ENCODE data around the gene NEGR1. TPM values are rescaled to one million over a fixed set of nuclear protein-coding genes. Genes with fewer than 3 reads are reported as not detected.

The NEGR1 gene
- total RNA-seq, 2 experiments from 2014 or later = not detected

DNA sequence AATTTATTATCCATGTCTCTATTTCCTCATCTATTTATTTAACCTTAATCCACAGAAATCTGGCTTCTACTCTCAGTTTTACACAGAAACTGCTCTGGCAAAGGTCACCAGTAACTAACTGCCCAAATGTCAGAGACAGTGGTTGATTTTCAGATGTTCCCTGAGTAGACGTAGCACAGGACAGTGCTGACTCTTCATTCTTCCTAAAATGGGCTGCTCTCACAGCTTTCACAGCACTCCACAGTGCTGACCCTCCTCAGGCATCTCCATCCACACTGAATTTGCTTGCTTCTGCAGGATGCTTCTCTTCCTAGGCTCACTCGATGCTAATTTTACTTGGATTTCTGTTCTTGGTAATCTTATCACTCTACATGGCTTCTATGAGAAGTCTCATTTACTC lies 693.3 kb downstream of the NEGR1 start:
- POLR2A ChIA-PET = no interaction called here
- Mint-ChIP-seq H3K9me3 (no peaks in the 10 kb centered on the region), H3K4me1 (no peaks in the 10 kb centered on the region), H3K27ac (no peak overlapping the region), H3K36me3 (ENCODE audit: low read depth) (no peaks in the 10 kb centered on the region), H3K27me3 (no peaks in the 10 kb centered on the region), H3K4me3 (no peak overlapping the region)
- CTCF ChIA-PET = no interaction called here
- no peak for DNase-seq

DNA sequence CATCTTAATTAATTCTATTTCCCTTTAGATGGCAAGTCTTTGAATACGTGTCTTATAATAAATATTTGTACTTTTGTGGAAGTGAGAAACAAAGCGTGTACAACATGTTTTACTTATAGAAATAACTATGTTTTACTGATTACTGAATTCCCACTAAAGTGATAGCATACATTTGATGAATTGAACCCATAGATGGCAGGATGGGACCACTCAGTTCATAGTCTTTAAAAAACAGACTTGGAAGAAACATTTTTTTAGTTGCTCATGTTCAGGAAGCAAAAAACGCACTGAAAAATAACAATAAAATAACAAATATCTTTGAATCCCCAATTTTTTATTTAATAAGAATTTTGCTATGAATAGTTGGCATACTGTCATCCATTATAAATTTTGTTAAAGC lies 694.4 kb downstream of the NEGR1 start:
- no peaks in the 10 kb centered on the region for H3K4me1 Mint-ChIP-seq

DNA sequence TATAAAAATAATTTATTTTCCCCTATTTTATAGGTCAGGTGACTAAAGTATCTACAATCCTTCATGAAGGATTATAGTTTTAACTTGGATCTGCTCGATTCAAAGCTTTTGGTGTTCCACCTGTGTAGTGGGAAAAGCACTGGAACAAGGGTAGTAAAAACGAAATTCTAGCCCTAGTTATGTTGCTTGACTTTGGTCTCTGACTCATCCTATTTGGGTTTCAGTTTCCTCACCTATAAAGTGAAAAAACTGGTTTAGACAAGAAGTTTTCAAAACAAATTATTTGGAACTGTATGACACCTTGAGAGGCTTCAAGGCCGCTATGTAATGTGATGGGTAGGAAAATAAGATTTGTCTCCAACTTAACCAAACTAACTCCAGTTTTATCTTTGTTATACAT lies 696.3 kb downstream of the NEGR1 start:
- H3K36me3 Mint-ChIP-seq (ENCODE audit: low read depth) = no peaks in the 10 kb centered on the region
- ChIA-PET POLR2A (no interaction called here), CTCF (no interaction called here)
- H3K4me3 Mint-ChIP-seq = no peak overlapping the region
- H3K9me3 Mint-ChIP-seq = no peaks in the 10 kb centered on the region
- H3K4me1 Mint-ChIP-seq = no peaks in the 10 kb centered on the region
- no peak for DNase-seq
- H3K27me3 Mint-ChIP-seq = no peaks in the 10 kb centered on the region
- no peak overlapping the region for H3K27ac Mint-ChIP-seq

More for the DNA sequence above, 694.4 kb downstream of the NEGR1 start:
- Mint-ChIP-seq H3K27me3 (no peaks in the 10 kb centered on the region), H3K4me3 (no peak overlapping the region), H3K27ac (no peak overlapping the region), H3K36me3 (ENCODE audit: low read depth) (no peaks in the 10 kb centered on the region), H3K9me3 (no peaks in the 10 kb centered on the region)
- CTCF ChIA-PET = no interaction called here
- DNase-seq = no peak
- POLR2A ChIA-PET = no interaction called here

DNA sequence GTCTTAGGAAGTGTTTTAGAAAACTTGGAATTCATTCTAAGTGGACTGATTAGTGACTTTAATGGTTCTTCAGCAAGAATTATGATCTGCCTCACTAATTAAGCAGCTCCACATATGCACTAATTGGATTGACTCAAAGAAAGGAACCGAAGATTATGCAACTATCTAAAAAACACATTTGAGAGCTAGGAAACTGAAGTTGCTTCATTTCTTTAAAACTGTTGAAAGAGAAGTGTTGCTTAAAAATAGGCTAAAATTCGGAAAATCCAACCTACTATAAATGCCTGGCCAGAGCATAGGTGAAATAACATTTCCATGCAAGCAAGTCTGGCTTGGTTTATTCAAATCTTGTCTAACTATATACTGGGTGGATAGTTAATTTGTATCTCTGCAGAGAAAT lies 698.6 kb downstream of the NEGR1 start:
- CTCF ChIA-PET = no interaction called here
- DNase-seq = no peak
- Mint-ChIP-seq H3K9me3 (no peaks in the 10 kb centered on the region), H3K4me3 (no peak overlapping the region), H3K4me1 (no peaks in the 10 kb centered on the region), H3K27me3 (no peaks in the 10 kb centered on the region), H3K36me3 (ENCODE audit: low read depth) (no peaks in the 10 kb centered on the region), H3K27ac (no peak overlapping the region)
- POLR2A ChIA-PET = no interaction called here

DNA sequence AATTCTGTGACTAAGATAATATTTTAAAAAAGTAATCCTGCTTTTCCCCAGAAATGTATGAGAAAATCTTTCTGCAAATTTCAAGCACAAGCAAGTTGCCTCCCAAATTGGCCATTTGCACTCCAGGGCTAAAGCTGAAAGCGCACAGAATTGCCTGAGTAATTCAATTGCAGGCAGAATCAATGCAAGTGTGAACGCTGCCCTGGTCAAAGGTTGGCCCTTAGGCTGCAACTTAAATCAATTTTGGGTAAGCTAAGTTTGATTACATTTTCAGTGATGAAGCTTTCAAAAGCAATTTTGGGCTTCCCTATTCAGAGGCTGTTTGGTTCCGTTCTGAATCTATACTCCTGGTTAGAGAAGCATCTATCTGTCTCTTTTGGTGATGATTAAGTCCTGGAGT lies 699.7 kb downstream of the NEGR1 start:
- Mint-ChIP-seq H3K4me3 (no peak overlapping the region), H3K4me1 (no peaks in the 10 kb centered on the region), H3K9me3 (no peaks in the 10 kb centered on the region), H3K27me3 (no peaks in the 10 kb centered on the region), H3K27ac (no peak overlapping the region), H3K36me3 (ENCODE audit: low read depth) (no peaks in the 10 kb centered on the region)
- ChIA-PET POLR2A (no interaction called here), CTCF (no interaction called here)
- no peak for DNase-seq

DNA sequence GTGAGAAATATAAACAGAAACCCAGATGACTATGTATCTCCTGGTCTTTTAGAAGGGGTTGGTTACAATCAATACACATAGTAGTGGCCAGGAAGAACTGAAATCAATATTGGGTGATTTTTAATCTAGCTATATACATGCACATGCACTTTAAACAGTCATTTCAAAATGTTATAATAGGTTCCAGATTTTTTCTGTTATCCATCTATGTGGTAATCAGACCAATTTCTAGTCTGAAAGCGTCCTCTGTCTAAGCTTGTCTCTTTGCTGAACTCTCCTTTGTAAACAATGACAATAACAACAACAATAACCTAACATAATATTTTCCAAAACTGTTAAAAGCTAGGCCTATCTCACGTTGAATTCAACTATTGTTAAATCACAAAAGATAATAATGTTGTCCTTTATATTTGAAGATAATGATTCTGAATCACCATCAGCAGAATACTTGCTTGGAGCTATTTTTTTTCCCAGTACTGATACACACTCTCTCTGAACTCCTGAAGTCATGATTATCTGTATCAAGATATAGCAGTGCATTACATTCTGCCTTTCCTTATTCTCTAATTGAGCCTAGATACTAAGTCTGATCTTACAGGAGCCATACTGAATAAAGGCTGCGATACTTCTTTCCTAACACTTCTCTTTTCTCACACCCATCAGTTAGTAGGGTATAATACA lies 704.7 kb downstream of the NEGR1 start:
- Mint-ChIP-seq H3K27me3 (no peaks in the 10 kb centered on the region), H3K36me3 (ENCODE audit: low read depth) (no peaks in the 10 kb centered on the region), H3K4me1 (no peaks in the 10 kb centered on the region), H3K27ac (no peak overlapping the region), H3K9me3 (peaks cover 8% of the 10 kb centered on the region), H3K4me3 (no peak overlapping the region)
- CTCF ChIA-PET = no interaction called here
- no peak for DNase-seq
- POLR2A ChIA-PET = no interaction called here

DNA sequence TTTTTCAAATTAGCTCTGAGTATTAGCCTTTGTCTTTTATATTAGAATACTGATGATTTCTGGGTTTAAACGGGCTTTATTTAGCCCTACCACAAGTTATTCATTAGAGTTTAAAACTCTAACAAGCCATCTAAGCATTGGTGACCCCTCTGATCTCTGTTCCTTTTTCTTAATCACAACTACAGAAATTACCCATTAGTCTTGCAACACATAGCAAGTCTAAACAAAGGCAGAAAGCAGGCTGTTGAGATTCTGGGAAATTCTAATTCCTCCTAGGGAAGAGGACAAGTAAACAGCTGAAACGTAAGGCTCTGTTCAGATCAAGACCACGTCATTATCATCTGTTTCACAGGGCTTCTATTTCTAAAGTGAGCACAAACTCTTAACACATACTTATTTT lies 710.3 kb downstream of the NEGR1 start:
- no peak overlapping the region for H3K4me3 Mint-ChIP-seq
- ChIA-PET POLR2A (no interaction called here), CTCF (no interaction called here)
- DNase-seq = no peak
- H3K36me3 Mint-ChIP-seq (ENCODE audit: low read depth) = no peaks in the 10 kb centered on the region
- no peak overlapping the region for H3K27ac Mint-ChIP-seq
- H3K4me1 Mint-ChIP-seq = no peaks in the 10 kb centered on the region
- H3K27me3 Mint-ChIP-seq = no peaks in the 10 kb centered on the region
- H3K9me3 Mint-ChIP-seq = peaks cover 8% of the 10 kb centered on the region

DNA sequence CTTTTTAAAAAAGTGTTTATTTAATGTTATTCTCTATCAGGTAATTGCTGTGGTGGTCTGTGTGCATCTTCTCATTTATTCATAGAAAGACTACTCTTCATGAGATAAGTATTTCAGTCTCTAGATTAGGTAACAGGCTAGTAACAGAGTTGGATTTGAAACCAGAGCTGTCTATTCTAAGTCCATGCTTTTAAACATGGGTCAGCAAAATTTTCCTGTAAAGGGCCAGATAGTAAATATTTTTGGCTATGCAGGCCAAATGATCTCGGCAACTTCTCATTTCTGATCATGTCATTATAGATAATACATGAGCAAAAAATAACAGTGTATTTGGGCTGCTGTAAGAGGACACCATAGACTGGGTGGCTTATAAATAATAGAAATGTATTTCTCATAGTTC lies 715.9 kb downstream of the NEGR1 start:
- POLR2A ChIA-PET = no interaction called here

DNA sequence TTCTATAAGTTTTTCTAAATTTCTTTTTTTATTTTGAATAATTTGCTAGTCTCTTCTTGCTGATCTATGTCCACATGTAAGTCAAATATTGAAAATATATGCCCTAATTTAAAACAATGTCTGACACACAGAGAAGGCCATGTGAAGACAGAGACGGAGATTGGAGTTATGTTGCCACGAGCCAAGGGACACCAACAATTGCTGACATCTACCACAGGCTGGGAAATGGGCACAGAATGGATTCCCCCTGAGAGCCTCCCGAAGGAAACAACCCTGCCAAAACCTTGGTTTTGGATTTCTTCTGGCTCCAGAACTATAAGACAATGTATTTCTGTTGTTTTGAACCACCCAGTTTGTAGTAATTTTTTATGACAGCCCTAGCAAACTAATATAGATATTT lies 716.5 kb downstream of the NEGR1 start:
- Mint-ChIP-seq H3K27ac (no peak overlapping the region), H3K27me3 (no peaks in the 10 kb centered on the region), H3K36me3 (ENCODE audit: low read depth) (no peaks in the 10 kb centered on the region), H3K9me3 (peaks cover 3% of the 10 kb centered on the region), H3K4me3 (no peak overlapping the region), H3K4me1 (no peaks in the 10 kb centered on the region)
- POLR2A ChIA-PET = no interaction called here
- CTCF ChIA-PET = no interaction called here
- no peak for DNase-seq

More for the DNA sequence above, 715.9 kb downstream of the NEGR1 start:
- H3K27me3 Mint-ChIP-seq = no peaks in the 10 kb centered on the region
- peaks cover 3% of the 10 kb centered on the region for H3K9me3 Mint-ChIP-seq
- no peak overlapping the region for H3K27ac Mint-ChIP-seq
- DNase-seq = no peak
- H3K36me3 Mint-ChIP-seq (ENCODE audit: low read depth) = no peaks in the 10 kb centered on the region
- H3K4me1 Mint-ChIP-seq = no peaks in the 10 kb centered on the region
- CTCF ChIA-PET = no interaction called here
- no peak overlapping the region for H3K4me3 Mint-ChIP-seq

DNA sequence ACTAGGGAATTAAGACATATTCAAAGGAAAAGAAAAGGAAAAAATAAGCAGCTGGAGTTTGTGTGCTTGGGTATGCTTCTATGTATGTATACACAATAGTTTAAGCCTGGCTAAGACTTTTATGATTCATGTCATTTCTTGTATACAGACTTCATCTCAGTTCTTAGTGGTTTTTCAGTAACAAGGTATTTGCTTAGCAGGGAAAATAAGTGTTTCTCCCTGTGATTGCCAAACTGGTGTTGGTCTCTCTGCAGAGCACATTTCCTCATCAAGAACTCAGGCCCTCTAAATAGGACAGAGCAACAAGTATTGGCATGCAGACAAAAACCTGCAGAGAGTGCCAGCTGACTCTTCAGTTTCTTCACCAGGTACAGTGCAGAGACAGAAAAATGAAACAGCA lies 717.1 kb downstream of the NEGR1 start:
- POLR2A ChIA-PET = no interaction called here
- H3K27me3 Mint-ChIP-seq = no peaks in the 10 kb centered on the region
- DNase-seq = no peak
- no peak overlapping the region for H3K27ac Mint-ChIP-seq
- peaks cover 3% of the 10 kb centered on the region for H3K9me3 Mint-ChIP-seq
- no peaks in the 10 kb centered on the region for H3K4me1 Mint-ChIP-seq
- no peak overlapping the region for H3K4me3 Mint-ChIP-seq
- CTCF ChIA-PET = no interaction called here
- H3K36me3 Mint-ChIP-seq (ENCODE audit: low read depth) = no peaks in the 10 kb centered on the region

DNA sequence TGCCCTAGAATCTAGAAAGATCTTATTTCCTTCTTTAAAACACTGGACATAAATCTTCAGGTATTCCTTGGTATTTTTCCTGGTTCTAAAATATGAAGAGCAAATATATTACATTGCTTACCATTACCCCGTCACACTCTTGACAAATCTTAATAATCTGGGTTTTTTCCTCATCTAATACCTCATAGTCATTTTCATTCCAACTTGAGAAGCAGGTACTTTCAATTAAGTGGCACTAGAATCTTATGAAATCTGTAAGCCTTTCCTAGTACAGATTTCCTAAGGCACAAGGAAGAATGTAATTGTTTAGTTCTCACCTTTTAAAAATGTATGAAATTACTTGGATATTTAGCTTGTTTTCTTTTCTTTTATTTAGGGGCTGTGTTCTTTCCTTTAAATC lies 720.0 kb downstream of the NEGR1 start:
- CTCF ChIA-PET = no interaction called here
- Mint-ChIP-seq H3K27me3 (no peaks in the 10 kb centered on the region), H3K4me1 (no peaks in the 10 kb centered on the region), H3K9me3 (peaks cover 3% of the 10 kb centered on the region), H3K27ac (no peak overlapping the region), H3K36me3 (ENCODE audit: low read depth) (no peaks in the 10 kb centered on the region), H3K4me3 (no peak overlapping the region)
- POLR2A ChIA-PET = no interaction called here
- DNase-seq = no peak

DNA sequence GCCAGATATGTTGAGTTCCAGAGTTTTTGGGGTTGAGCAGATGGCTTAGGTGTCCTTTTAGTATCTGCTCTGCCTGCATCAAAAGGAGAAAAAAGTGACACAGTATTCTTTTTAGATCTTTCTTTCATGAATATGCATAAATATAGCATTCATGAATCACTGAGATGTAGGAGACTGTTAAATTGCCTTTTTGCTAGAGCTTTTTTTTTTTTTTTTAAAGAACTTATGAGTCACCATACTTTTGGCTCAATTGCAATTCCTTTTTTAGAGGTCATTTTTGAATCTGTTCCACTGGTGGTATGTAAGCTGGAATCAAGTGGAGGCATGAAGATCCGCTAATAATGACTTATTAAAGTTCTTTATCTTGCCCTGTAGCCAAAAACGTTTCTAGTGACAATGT lies 720.6 kb downstream of the NEGR1 start:
- no peaks in the 10 kb centered on the region for H3K36me3 Mint-ChIP-seq (ENCODE audit: low read depth)
- H3K27me3 Mint-ChIP-seq = no peaks in the 10 kb centered on the region
- peaks cover 3% of the 10 kb centered on the region for H3K9me3 Mint-ChIP-seq
- no peak overlapping the region for H3K4me3 Mint-ChIP-seq
- H3K4me1 Mint-ChIP-seq = no peaks in the 10 kb centered on the region
- DNase-seq = no peak
- CTCF ChIA-PET = no interaction called here
- POLR2A ChIA-PET = no interaction called here
- no peak overlapping the region for H3K27ac Mint-ChIP-seq

DNA sequence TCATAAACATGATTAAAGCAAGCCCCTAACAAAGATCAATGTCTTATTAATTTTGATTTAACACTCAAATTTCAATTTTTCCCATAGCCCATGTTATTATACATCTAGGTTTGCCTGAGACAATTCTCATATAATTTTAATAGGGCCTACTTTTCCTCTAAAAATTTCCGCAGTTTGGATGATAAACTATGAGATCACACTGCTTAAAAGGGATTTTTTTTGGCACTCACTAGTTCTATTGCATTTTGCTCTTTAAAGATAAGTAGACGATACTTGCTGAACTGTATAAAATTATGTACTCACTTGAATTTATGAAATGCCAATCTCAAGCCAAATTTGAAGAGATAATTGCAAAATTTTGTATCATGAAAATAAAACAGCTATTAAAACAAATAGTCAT lies 721.1 kb downstream of the NEGR1 start:
- Mint-ChIP-seq H3K36me3 (ENCODE audit: low read depth) (no peaks in the 10 kb centered on the region), H3K27ac (no peak overlapping the region), H3K9me3 (peaks cover 3% of the 10 kb centered on the region), H3K4me3 (no peak overlapping the region), H3K27me3 (no peaks in the 10 kb centered on the region), H3K4me1 (no peaks in the 10 kb centered on the region)
- POLR2A ChIA-PET = no interaction called here
- CTCF ChIA-PET = no interaction called here
- DNase-seq = no peak

DNA sequence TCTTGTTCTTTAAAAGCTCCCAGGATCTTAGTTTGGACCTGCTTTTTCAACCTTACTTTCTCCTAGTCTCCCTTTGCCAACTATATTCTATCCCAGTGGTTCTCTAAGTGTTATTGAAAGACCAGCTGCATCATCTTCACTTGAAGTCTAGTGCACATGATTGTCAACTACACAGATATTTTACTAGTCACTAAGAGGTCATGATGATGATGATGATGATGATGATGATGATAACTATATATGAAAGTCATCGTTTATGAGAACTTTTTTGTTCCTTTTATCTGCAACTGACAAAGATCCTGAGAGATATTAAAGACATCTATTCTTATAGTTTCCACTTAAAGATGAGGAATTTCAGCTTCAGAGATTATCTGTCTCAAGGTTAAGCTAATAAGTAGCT lies 722.5 kb downstream of the NEGR1 start:
- POLR2A ChIA-PET = no interaction called here
- no peak overlapping the region for H3K27ac Mint-ChIP-seq
- no peaks in the 10 kb centered on the region for H3K36me3 Mint-ChIP-seq (ENCODE audit: low read depth)
- H3K4me1 Mint-ChIP-seq = no peaks in the 10 kb centered on the region
- H3K27me3 Mint-ChIP-seq = no peaks in the 10 kb centered on the region
- H3K4me3 Mint-ChIP-seq = no peak overlapping the region
- no peak for DNase-seq
- CTCF ChIA-PET = no interaction called here
- H3K9me3 Mint-ChIP-seq = peaks cover 3% of the 10 kb centered on the region

DNA sequence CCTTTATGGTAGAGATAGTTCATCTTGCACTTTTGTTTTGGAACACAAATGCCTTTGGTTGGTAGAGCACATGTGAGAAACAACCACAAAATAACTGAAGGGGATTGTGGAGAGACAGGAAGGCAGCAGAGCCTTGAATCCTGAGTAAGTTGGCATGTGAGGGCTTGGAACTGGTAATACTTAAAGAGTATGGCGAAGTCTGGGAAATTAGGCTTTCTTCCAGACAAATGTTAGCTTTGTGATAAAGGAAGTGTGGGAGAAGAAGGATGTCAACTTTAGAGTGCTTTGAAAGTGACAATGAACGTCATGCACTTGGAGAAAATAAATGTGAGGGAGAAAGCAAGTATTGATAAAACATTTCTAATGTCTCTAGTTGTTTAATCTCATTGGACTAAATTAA lies 725.2 kb downstream of the NEGR1 start:
- Mint-ChIP-seq H3K4me3 (no peak overlapping the region), H3K27me3 (no peaks in the 10 kb centered on the region), H3K9me3 (no peaks in the 10 kb centered on the region), H3K27ac (no peak overlapping the region), H3K36me3 (ENCODE audit: low read depth) (no peaks in the 10 kb centered on the region), H3K4me1 (no peaks in the 10 kb centered on the region)
- CTCF ChIA-PET = no interaction called here
- POLR2A ChIA-PET = no interaction called here
- no peak for DNase-seq
